GM12878 (cell line): ENCODE measurements around the gene MIER3. TPM values are rescaled to one million over a fixed set of nuclear protein-coding genes. Genes with fewer than 3 reads are reported as not detected.

Experiments used
- ATAC-seq: fragments of 200-7000 bp; cut with Tn5 transposase; 3 replicates; pipeline ENCODE4 v1.9.1; 2020; ENCODE audit warnings: mild to moderate bottlenecking, moderate library complexity
- BruUV-seq: library from RNA; stranded (reverse); fragments of 400-500 nt; replicated peaks from 2 replicates; lab custom pipeline; 2021; lab: Mats Ljungman, UMichigan
- CTCF ChIA-PET: fragments of 300-600 bp; sonication (Branson Sonifier 250); formaldehyde crosslinking; extraction: SDS; loops from one replicate; lab custom pipeline; 2021; ENCODE audit warnings: inconsistent platforms; lab: Yijun Ruan, JAX
- POLR2A ChIA-PET: fragments of 350-600 bp; formaldehyde crosslinking; extraction: SDS; loops from one replicate; lab custom pipeline; 2021; ENCODE audit warnings: inconsistent platforms; lab: Charles Lee
- RAD21 ChIA-PET: fragments of 300-600 bp; sonication (Branson Sonifier 250); formaldehyde crosslinking; loops from one replicate; lab custom pipeline; 2023; ENCODE audit warnings: antibody characterized with exemption; ENCODE audit not compliant: unreplicated experiment; lab: Charles Lee
- SMC1A ChIA-PET: fragments of 300-600 bp; sonication (Branson Sonifier 250); formaldehyde crosslinking; loops from one replicate; lab custom pipeline; 2023; ENCODE audit not compliant: unreplicated experiment, uncharacterized antibody; lab: Charles Lee
- DNase-seq: peaks from one replicate; pipeline ENCODE4 v3.0.0-alpha.2; 2011; ENCODE audit warnings: low read depth, low spot score
- FAIRE-seq: peaks from 3 replicates; lab custom pipeline; 2011; peaks lifted over from hg19 to GRCh38; lab: Jason Lieb, UNC
- H2AFZ ChIP-seq: 2 replicates; pipeline ENCODE4 v1.6.0; 2011; ENCODE audit warnings: low read depth, low read length, control low read depth; ENCODE audit not compliant: control insufficient read depth
- H3K27ac ChIP-seq: 2 replicates; pipeline ENCODE4 v1.5.1; 2011; ENCODE audit warnings: control low read depth; ENCODE audit not compliant: control insufficient read depth, insufficient read depth
- H3K27me3 ChIP-seq, 2 experiments: replicated peaks in 1 of 2; 2 replicates each; pipeline versions ENCODE4 v1.6.0 to v1.6.1; 2011; ENCODE audit warnings: low read length in 1 of 2; ENCODE audit not compliant: control insufficient read depth in 2 of 2, insufficient read depth in 2 of 2
- H3K36me3 ChIP-seq, 2 experiments: 2 replicates each; pipeline ENCODE4 v1.5.1; 2011; ENCODE audit warnings: low read length in 1 of 2; ENCODE audit not compliant: control insufficient read depth in 2 of 2, insufficient read depth in 2 of 2
- H3K4me1 ChIP-seq: 2 replicates; pipeline ENCODE4 v1.6.1; 2011; ENCODE audit warnings: mild to moderate bottlenecking, low read length, moderate library complexity, mixed read lengths; ENCODE audit not compliant: control insufficient read depth, insufficient read depth
- H3K4me2 ChIP-seq: 2 replicates; pipeline ENCODE4 v1.6.0; 2011; ENCODE audit warnings: control low read depth; ENCODE audit not compliant: control insufficient read depth, insufficient read depth
- H3K4me3 ChIP-seq: fragments of 200-600 bp; sonication (generic); 2 replicates; pipeline ENCODE4 v1.5.1; 2016
- H3K79me2 ChIP-seq: 2 replicates; pipeline ENCODE4 v1.6.0; 2011; ENCODE audit warnings: low read length; ENCODE audit not compliant: control insufficient read depth, insufficient read depth
- H3K9ac ChIP-seq: 2 replicates; pipeline ENCODE4 v1.8.0; 2011; ENCODE audit warnings: low read length, control low read depth, mixed read lengths; ENCODE audit not compliant: control insufficient read depth, insufficient read depth
- H3K9me3 ChIP-seq: replicated peaks from 3 replicates; pipeline ENCODE4 v1.5.1; 2011; ENCODE audit warnings: mild to moderate bottlenecking, low read length; ENCODE audit not compliant: control insufficient read depth, insufficient read depth
- H4K20me1 ChIP-seq: 2 replicates; pipeline ENCODE4 v1.6.0; 2011; ENCODE audit not compliant: control insufficient read depth, insufficient read depth
- ASH2L ChIP-seq: fragments of 300-600, 200-600 bp; sonication (generic); IDR thresholded peaks from 2 replicates; pipeline ENCODE4 v1.6.1; 2017; ENCODE audit warnings: low read depth, mild to moderate bottlenecking, borderline replicate concordance
- BACH1 ChIP-seq: fragments of 450-650 bp; IDR thresholded peaks from 2 replicates; pipeline ENCODE4 v1.6.1; 2017; ENCODE audit warnings: mild to moderate bottlenecking, borderline replicate concordance
- BCL11A ChIP-seq: IDR thresholded peaks from 2 replicates; pipeline ENCODE4 v1.6.1; 2011; ENCODE audit warnings: low read depth, low read length
- BMI1 ChIP-seq: fragments of 450-650 bp; IDR thresholded peaks from 2 replicates; pipeline ENCODE4 v1.6.1; 2016; ENCODE audit warnings: mild to moderate bottlenecking, moderate library complexity, borderline replicate concordance
- BRCA1 ChIP-seq: IDR thresholded peaks from 2 replicates; pipeline ENCODE4 v1.6.1; 2011; ENCODE audit warnings: low read depth, low read length, improper control_type of control experiment
- EED ChIP-seq: sonication (generic); IDR thresholded peaks from 2 replicates; pipeline ENCODE4 v1.6.1; 2016; ENCODE audit warnings: antibody characterized with exemption, low read depth
- ETV6 ChIP-seq, 2 experiments: fragments of 450-650 bp in 1 of 2; IDR thresholded peaks in 1 of 2; conservative IDR thresholded peaks in 1 of 2; 2 replicates each; pipeline ENCODE4 v1.6.1; 2014; ENCODE audit warnings: antibody characterized with exemption in 1 of 2, borderline replicate concordance in 1 of 2, low read depth in 1 of 2, mild to moderate bottlenecking in 1 of 2, moderate library complexity in 1 of 2
- FOS ChIP-seq: IDR thresholded peaks from 3 replicates; pipeline ENCODE4 v1.6.1; 2011; ENCODE audit warnings: borderline replicate concordance; ENCODE audit not compliant: insufficient read length; ENCODE audit errors: extremely low read depth
- HCFC1 ChIP-seq: fragments of 150-350 bp; IDR thresholded peaks from 2 replicates; pipeline ENCODE4 v1.6.1; 2014; ENCODE audit warnings: low read length
- KAT2A ChIP-seq: conservative IDR thresholded peaks from 2 replicates; pipeline ENCODE4 v1.6.1; 2011; ENCODE audit warnings: low read depth, low read length; ENCODE audit not compliant: control insufficient read depth
- MAX ChIP-seq: IDR thresholded peaks from 2 replicates; pipeline ENCODE4 v1.6.1; 2012; ENCODE audit warnings: low read depth, low read length, improper control_type of control experiment
- RBBP5 ChIP-seq: fragments of 200-600 bp; sonication (generic); conservative IDR thresholded peaks from 2 replicates; pipeline ENCODE4 v1.6.1; 2016
- RFX5 ChIP-seq: IDR thresholded peaks from 2 replicates; pipeline ENCODE4 v1.6.1; 2011; ENCODE audit warnings: low read depth, low read length, improper control_type of control experiment
- RUNX3 ChIP-seq: IDR thresholded peaks from 2 replicates; pipeline ENCODE4 v1.6.1; 2012; ENCODE audit warnings: low read length, inconsistent platforms
- SMARCA5 ChIP-seq: fragments of 450-650 bp; IDR thresholded peaks from 2 replicates; pipeline ENCODE4 v1.6.1; 2017; ENCODE audit warnings: mild to moderate bottlenecking
- SP1 ChIP-seq: IDR thresholded peaks from one replicate; pipeline ENCODE4 v1.6.1; 2011; ENCODE audit warnings: low read depth, low read length
- SPI1 ChIP-seq: IDR thresholded peaks from 2 replicates; pipeline ENCODE4 v1.6.1; 2011; ENCODE audit warnings: low read depth, mild to moderate bottlenecking, low read length, moderate library complexity, borderline replicate concordance; ENCODE audit not compliant: insufficient read depth
- SRF ChIP-seq, 2 experiments: IDR thresholded peaks; 2 replicates each; pipeline ENCODE4 v1.6.1; 2011; ENCODE audit warnings: low read depth in 2 of 2, low read length in 2 of 2, mild to moderate bottlenecking in 1 of 2, moderate library complexity in 1 of 2
- TARDBP ChIP-seq: IDR thresholded peaks from 2 replicates; pipeline ENCODE4 v1.6.1; 2016; ENCODE audit warnings: borderline replicate concordance
- TCF12 ChIP-seq: IDR thresholded peaks from 2 replicates; pipeline ENCODE4 v1.6.1; 2011; ENCODE audit warnings: low read depth, mild to moderate bottlenecking, low read length
- TCF7 ChIP-seq: IDR thresholded peaks from 2 replicates; pipeline ENCODE4 v1.6.1; 2014; ENCODE audit warnings: antibody characterized with exemption, borderline replicate concordance
- ZNF24 ChIP-seq: fragments of 450-650 bp; IDR thresholded peaks from 2 replicates; pipeline ENCODE4 v1.6.1; 2017; ENCODE audit warnings: antibody characterized with exemption, mild to moderate bottlenecking
- WGBS: methylation state at CpG from one replicate; pipeline ENCODE4 v1.1.6; 2016; ENCODE audit warnings: low lambda C conversion rate; ENCODE audit not compliant: insufficient replicate concordance, insufficient coverage; ENCODE audit errors: missing lambda C conversion rate; 5-methylcytosine and 5-hydroxymethylcytosine counted together
- in situ Hi-C: fragments of 300-500 bp; cut with MboI; formaldehyde crosslinking; loops from 9 replicates; pipeline ENCODE4 v1.14.3; 2018; ENCODE audit warnings: mixed read lengths
- intact Hi-C: fragments of 100-400 bp; cut with micrococcal nuclease; formaldehyde crosslinking; loops from one replicate; pipeline ENCODE4 v1.14.2; 2022; ENCODE audit not compliant: unreplicated experiment
- polyA plus RNA-seq, 11 experiments: library from polyadenylated mRNA; depleted of rRNA in 4 of 11; unstranded in 6 of 11; stranded (reverse) in 5 of 11; fragments of >200 nt; fragmentation: Nextera tagmentation in 4 of 11; fragmentation: Illumina TruSeq in 1 of 11; extraction: Ambion mirVana in 4 of 11; extraction: Trizol in 1 of 11; gene quantifications; 1 replicate in 1 of 11; 2 replicates in 10 of 11; pipeline versions ENCODE4 v1.2.1 to v1.2.3, GENCODE V29; 2011 to 2016; ENCODE audit warnings: inconsistent platforms in 2 of 11, missing spikeins in 2 of 11, low read depth in 1 of 11
- total RNA-seq, 4 experiments: library from RNA; depleted of rRNA in 3 of 4; stranded (reverse); fragments of >200 nt in 3 of 4; fragmentation: Illumina TruSeq in 1 of 4; extraction: Trizol in 1 of 4; gene quantifications; 2 replicates each; pipeline versions ENCODE4 v1.2.1 to v1.2.3, GENCODE V29; 2013 to 2021
- TF ChIP-seq, protein P1 (sequence below): IDR thresholded peaks from 2 replicates; pipeline ENCODE4 v1.6.1; 2011; ENCODE audit warnings: borderline replicate concordance, low read depth, mild to moderate bottlenecking, moderate library complexity, mixed read lengths, low read length; ENCODE audit not compliant: insufficient read depth; ENCODE audit errors: extremely low read length

MIER3 gene
- total and polyA plus RNA-seq, 10 of the 15 experiments (the other 5 are each of a cell fraction or from before 2014, with no cell fraction given) = 2.9 to 14.6 (median 7.2) TPM

- no peak for TF ChIP-seq BACH1
Observed at GRCh38 chr5:56986626-56986947, 34.7 kb upstream of the MIER3 start (continued).

DNA sequence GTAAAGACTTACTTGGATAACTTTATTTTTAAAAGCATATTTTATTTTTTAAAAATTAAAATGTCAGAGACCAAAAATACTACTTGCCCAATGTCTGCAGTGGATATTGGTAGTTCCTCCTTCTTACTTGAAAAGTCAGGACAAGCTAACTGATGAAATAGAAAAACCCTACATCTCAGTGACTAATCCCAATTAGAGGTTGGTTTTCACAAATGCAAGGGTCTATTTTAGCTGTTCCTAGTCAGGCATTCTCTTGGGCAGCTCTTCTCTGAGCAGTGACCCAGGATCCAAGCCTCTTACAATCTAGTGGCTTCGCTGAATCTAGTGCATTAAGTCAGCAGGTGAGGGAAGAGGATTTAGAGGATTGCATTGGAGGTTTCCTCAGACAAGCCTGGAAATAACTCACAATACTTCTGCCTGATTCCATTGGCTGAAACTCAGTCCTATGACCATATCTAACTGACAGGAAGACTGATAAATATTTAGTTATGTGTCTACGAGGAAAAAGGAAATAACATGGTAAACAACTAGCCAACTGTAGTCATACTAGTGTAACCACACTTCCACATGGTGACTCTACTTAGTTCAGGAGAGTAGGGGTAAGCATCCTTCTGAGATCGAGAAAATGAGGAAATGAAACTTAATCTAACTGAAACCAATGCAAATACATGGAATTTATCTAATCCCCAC is 34.2 kb upstream of the MIER3 start:
- ChIA-PET POLR2A (no interaction called here), CTCF (no interaction called here), SMC1A (no interaction called here), RAD21 (no interaction called here)
- 23% methylated on average over 3 of the region's 3 CpGs for WGBS
- Histone ChIP-seq H3K79me2 (no peaks in the 10 kb centered on the region), H3K36me3 (no peaks in the 10 kb centered on the region), H3K9me3 (no peaks in the 10 kb centered on the region), H3K9ac (no peak overlapping the region), H3K4me2 (no peak overlapping the region; the same call in 1 of the 2 replicates), H3K4me3 (no peak overlapping the region), H2AFZ (no peak overlapping the region), H3K27me3 (no peaks in the 10 kb centered on the region), H3K4me1 (peaks cover 9% of the 10 kb centered on the region; the same call in 1 of the 2 replicates), H3K27ac (no peak overlapping the region), H4K20me1 (no peaks in the 10 kb centered on the region)
- no peak for DNase-seq
- no TSS peak for BruUV-seq
- ATAC-seq = peak; percentile 67
- peak; percentile 56 for FAIRE-seq
- intact Hi-C loops (no loop called here), in situ Hi-C loops (no loop called here)
- TF ChIP-seq ASH2L (no peak), SPI1 (peak; percentile 82), EED (0 out of 2 replicates have a peak, but pooled peaks have one; percentile 46), RBBP5 (no peak), TCF7 (no peak), TCF12 (no peak), SRF (IDR thresholded peaks at IDR 0.05; ENCODE audit: low read depth in 2 of 2, low read length in 2 of 2) (no peak), SMARCA5 (no peak), RUNX3 (peak; percentile 46; the same call in 1 of the 2 replicates), SP1 (no peak), BMI1 (no peak), BRCA1 (no peak), MAX (no peak), FOS (no peak), ETV6 (conservative IDR thresholded peaks at IDR 0.05 in 1 of 2, IDR thresholded peaks at IDR 0.05 in 1 of 2; ENCODE audit: borderline replicate concordance in 1 of 2, low read depth in 1 of 2) (no peak), KAT2A (no peak), ZNF24 (no peak), BCL11A (no peak), HCFC1 (no peak), RFX5 (no peak), TARDBP (no peak)
- TF ChIP-seq, protein P1, sequence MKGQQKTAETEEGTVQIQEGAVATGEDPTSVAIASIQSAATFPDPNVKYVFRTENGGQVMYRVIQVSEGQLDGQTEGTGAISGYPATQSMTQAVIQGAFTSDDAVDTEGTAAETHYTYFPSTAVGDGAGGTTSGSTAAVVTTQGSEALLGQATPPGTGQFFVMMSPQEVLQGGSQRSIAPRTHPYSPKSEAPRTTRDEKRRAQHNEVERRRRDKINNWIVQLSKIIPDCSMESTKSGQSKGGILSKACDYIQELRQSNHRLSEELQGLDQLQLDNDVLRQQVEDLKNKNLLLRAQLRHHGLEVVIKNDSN = no peak
